Inflammatory macrophage treated with lipopolysaccharide for 4 hours (primary cell): ENCODE results near the gene XAF1.
"Not testable (repeated sequence)": the region's sequence is repeated elsewhere in the genome, so short reads cannot be mapped to it uniquely, and the experiment has no call there.

ENCODE experiments used
- DNase-seq: peaks from one replicate; pipeline ENCODE4 v3.0.0-alpha.2; 2020

Gene XAF1

GRCh38 chr17:6755731-6756184, at the start of gene XAF1:
XAF1 (plus strand) TSS chr17:6756046; CDS start chr17:6756079, 33 bp downstream.
- DNase-seq: peak; percentile 94

GRCh38 chr17:6706499-6706898, 49.3 kb upstream of the XAF1 start:
- DNase-seq: no peak

GRCh38 chr17:6706996-6707395, 48.9 kb upstream of the XAF1 start:
- no peak for DNase-seq

GRCh38 chr17:6708357-6708961, 47.4 kb upstream of the XAF1 start:
- DNase-seq: no peak

GRCh38 chr17:6710317-6710716, 45.5 kb upstream of the XAF1 start:
- DNase-seq: no peak

GRCh38 chr17:6711081-6711674, 44.7 kb upstream of the XAF1 start:
- no peak for DNase-seq

GRCh38 chr17:6711681-6712057, 44.2 kb upstream of the XAF1 start:
- DNase-seq: peak; percentile 70

GRCh38 chr17:6712058-6712853, 43.6 kb upstream of the XAF1 start:
- no peak for DNase-seq

GRCh38 chr17:6712854-6713129, 43.1 kb upstream of the XAF1 start:
- no peak for DNase-seq

- peak; percentile 40 for DNase-seq
Measured at GRCh38 chr17:6713130-6713917, 42.5 kb upstream of the XAF1 start, which contains the start of gene SLC13A5. SLC13A5 (minus strand) TSS chr17:6713369; CDS start chr17:6713333, 36 bp downstream.

- no peak for DNase-seq
Measured at GRCh38 chr17:6713918-6714271, 42.0 kb upstream of the XAF1 start.

- no peak for DNase-seq
Measured at GRCh38 chr17:6714315-6714874, 41.5 kb upstream of the XAF1 start.

GRCh38 chr17:6716736-6717135, 39.1 kb upstream of the XAF1 start:
- no peak for DNase-seq

GRCh38 chr17:6721744-6722143, 34.1 kb upstream of the XAF1 start:
- DNase-seq: no peak

GRCh38 chr17:6724009-6724408, 31.8 kb upstream of the XAF1 start:
- DNase-seq: no peak

GRCh38 chr17:6729531-6729930, 26.3 kb upstream of the XAF1 start:
- DNase-seq: no peak

GRCh38 chr17:6746665-6747064, 9.2 kb upstream of the XAF1 start:
- not testable (repeated sequence) for DNase-seq

- no peak for DNase-seq
Measured at GRCh38 chr17:6748617-6749016, 7.2 kb upstream of the XAF1 start.

GRCh38 chr17:6749519-6749918, 6.3 kb upstream of the XAF1 start:
- peak; percentile 43 for DNase-seq

- DNase-seq: peak; percentile 97
Measured at GRCh38 chr17:6752068-6752909, 3.6 kb upstream of the XAF1 start.

- DNase-seq: peak; percentile 39
Measured at GRCh38 chr17:6753006-6753445, 2.8 kb upstream of the XAF1 start.

- DNase-seq: no peak
Measured at GRCh38 chr17:6753546-6753945, 2.3 kb upstream of the XAF1 start.
